GM19452 (cell line): ENCODE measurements around the gene RMND5A.

Source experiments
- ATAC-seq: cut with Tn5 transposase; IDR thresholded peaks from one replicate; pipeline ENCODE4 v1.9.1; 2021; ENCODE audit not compliant: unreplicated experiment

RMND5A gene

GRCh38 chr2:86790134-86790675 lies 70.1 kb downstream of the RMND5A start:
- no peak for ATAC-seq

GRCh38 chr2:86790676-86791572 lies 70.8 kb downstream of the RMND5A start, which contains the start of gene CD8A:
TSS of gene CD8A (minus strand) at chr2:86790913. CDS start at chr2:86790825, 88 bp downstream.
- no peak for ATAC-seq

- ATAC-seq: no peak
Observed at GRCh38 chr2:86791573-86791972, 71.5 kb downstream of the RMND5A start.

DNA sequence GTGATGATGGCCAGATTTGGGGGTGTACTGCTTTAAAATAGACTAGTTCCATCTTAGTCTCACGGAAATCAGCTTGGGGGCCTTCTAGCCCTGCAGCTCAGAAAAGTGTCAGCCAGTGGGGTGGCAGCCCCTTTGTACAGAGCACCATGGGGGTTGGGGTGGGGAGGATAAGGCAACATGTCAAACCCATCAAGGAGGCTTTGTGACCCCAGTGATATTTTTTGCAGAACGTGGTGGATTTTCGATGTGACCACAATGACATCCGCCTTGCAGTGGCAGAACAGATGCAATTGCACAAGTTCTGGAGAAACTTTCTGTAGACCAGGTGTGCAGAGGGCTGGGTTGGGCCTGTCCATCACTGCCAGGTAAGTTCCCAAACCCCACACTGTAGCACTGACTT lies 73.7 kb downstream of the RMND5A start:
- no peak for ATAC-seq

- no peak for ATAC-seq
Observed at GRCh38 chr2:86794861-86795260, 74.8 kb downstream of the RMND5A start.

DNA sequence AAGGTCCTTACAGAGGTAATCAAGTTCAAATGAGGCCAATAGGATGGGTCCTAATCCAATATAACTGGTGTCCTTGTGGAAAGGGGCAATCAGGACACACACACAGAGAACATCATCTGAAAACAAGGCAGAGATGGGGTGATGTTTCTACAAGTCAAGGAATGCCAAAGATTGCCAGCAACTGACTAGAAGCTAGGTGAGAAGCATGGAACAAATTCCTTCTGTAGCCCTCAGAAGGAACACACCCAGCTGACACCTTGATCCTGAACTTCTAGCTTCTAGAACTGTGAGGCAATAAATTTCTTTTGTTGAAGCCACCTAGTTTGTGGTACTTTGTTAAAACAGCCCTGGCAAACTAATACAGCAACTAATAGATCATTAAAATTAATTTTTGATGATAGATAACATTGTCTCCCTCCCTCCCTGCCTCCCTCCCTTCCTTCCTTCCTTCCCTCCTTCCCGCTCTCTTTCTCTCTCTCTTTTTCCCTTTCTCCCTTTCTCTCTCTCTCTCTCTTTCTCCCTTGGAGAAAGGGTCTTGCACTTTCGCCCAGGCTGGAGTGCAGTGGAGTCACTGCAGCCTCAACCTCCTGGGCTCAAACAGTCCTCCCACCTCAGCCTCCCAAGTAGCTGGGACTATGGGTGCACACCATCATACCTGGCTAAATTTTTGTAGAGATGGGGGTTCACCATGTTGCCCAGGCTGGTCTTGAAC lies 80.9 kb downstream of the RMND5A start:
- ATAC-seq: no peak

GRCh38 chr2:86806059-86806857 lies 86.2 kb downstream of the RMND5A start:
- ATAC-seq: no peak

- ATAC-seq: no peak
Observed at GRCh38 chr2:86807133-86807467, 87.0 kb downstream of the RMND5A start.

- no peak for ATAC-seq
Observed at GRCh38 chr2:86807468-86808275, 87.6 kb downstream of the RMND5A start.

GRCh38 chr2:86808315-86809161 lies 88.4 kb downstream of the RMND5A start:
- ATAC-seq: peak; percentile 92

DNA sequence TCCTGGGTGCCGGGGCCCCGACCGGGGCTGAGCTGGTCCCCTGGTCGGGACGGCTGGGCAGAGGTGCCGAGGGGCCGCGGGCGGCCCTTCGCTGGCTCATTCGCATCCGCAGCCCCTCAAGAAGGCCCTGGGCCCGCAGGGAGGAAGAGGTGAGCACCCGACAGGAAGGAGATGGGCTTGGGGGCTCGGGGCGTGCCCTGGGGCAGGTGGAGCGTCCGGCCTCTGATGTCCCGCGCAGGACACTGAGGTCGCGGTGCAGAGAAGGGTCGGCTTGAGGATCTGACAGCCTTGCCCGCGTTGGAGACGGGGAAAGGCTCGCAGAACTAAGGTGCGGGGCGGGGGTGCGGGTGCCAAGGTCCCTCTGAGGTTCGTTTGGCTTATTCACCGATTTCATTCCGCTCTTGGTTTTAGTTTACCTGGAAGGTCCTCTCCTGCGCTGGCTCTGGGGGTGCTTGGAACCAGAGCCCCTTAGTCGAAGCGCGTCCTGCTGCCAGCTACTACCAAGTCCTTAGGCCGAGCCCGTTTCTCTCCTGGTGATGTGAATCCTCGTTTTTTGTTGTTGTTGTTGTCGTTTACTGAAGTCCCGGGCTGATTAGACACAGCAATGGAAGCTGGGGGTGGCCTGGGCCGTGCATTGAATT lies 89.5 kb downstream of the RMND5A start:
- no peak for ATAC-seq

- no peak for ATAC-seq
Observed at GRCh38 chr2:86815611-86816010, 95.5 kb downstream of the RMND5A start.

DNA sequence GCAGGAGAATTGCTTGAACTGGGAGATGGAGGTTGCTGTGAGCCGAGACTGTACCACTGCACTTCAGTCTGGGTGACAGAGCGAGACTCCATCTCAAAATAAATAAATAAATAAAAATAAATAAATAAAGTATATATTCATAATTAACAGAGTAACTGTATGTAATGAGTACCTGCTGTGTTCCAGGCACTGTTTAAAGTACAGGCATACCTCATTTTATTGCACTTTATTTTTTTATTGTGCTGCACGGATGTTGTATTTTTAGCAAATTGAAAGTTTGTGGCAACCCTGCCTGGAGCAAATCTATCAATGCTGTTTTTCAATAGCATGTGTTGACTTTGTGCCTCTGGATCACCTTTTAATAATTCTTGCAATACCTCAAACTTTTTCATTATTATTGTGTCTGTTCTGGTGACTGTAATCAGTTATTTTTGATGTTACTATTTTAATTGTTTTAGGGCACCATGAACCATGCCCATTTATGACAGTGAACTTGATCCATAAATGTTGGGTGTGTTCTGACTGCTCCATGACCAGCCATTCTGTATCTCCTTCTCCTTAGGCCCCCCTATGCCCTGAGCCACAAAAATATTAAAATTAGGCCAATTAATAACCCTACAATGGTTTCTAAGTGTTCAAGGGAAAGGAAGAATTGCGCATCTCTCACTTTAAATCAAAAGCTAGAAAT lies 98.2 kb downstream of the RMND5A start:
- no peak for ATAC-seq

GRCh38 chr2:86818957-86819356 lies 98.9 kb downstream of the RMND5A start:
- ATAC-seq: no peak

GRCh38 chr2:86821306-86821705 lies 101.2 kb downstream of the RMND5A start:
- ATAC-seq: no peak

DNA sequence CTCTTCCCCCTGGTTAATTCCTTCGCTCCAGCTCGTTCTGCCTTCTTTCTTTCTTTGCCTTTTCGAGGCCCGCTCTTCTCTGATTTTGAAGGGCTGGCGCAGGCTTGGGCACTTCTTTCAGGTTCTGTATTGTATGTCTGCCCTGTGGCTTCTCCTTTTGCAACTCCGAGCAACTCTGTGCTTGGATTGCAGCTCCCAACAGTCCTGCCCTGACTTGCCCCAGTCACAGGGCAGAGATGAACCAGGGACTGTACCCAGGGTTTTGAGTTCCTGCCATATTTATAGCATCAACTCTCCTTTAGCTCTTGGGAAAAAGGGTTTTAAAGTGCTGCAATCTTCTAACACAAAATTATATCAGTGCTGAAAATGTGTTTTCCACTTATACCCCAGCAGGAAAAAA lies 101.8 kb downstream of the RMND5A start:
- ATAC-seq: no peak

GRCh38 chr2:86822668-86823345 lies 102.7 kb downstream of the RMND5A start:
- no peak for ATAC-seq
